HG03175 (cell line): Measurements from ENCODE around the gene STX16.

Source experiments
- ATAC-seq: cut with Tn5 transposase; IDR thresholded peaks from one replicate; pipeline ENCODE4 v1.9.1; 2021; ENCODE audit warnings: mild to moderate bottlenecking, moderate library complexity; ENCODE audit not compliant: unreplicated experiment

STX16 gene

GRCh38 chr20:58618351-58619076, 32.6 kb upstream of the STX16 start:
- ATAC-seq = no peak

- ATAC-seq = no peak
Observed at GRCh38 chr20:58619077-58619863, 31.8 kb upstream of the STX16 start.

GRCh38 chr20:58619864-58620431, 31.1 kb upstream of the STX16 start:
- no peak for ATAC-seq

GRCh38 chr20:58621906-58622548, 29.1 kb upstream of the STX16 start:
- no peak for ATAC-seq

GRCh38 chr20:58622671-58623578, 28.2 kb upstream of the STX16 start:
- no peak for ATAC-seq

- ATAC-seq = no peak
Observed at GRCh38 chr20:58623579-58624473, 27.3 kb upstream of the STX16 start.

- no peak for ATAC-seq
Observed at GRCh38 chr20:58624687-58625086, 26.4 kb upstream of the STX16 start.

GRCh38 chr20:58625585-58625984, 25.5 kb upstream of the STX16 start:
- ATAC-seq = no peak

GRCh38 chr20:58626051-58626450, 25.0 kb upstream of the STX16 start:
- ATAC-seq = no peak

- no peak for ATAC-seq
Observed at GRCh38 chr20:58627212-58628072, 23.6 kb upstream of the STX16 start.

GRCh38 chr20:58628491-58629214, 22.4 kb upstream of the STX16 start:
- no peak for ATAC-seq

- no peak for ATAC-seq
Observed at GRCh38 chr20:58629215-58629580, 21.9 kb upstream of the STX16 start.

GRCh38 chr20:58630063-58630462, 21.0 kb upstream of the STX16 start:
- ATAC-seq = no peak

GRCh38 chr20:58633161-58634053, 17.7 kb upstream of the STX16 start:
- no peak for ATAC-seq

- ATAC-seq = no peak
Observed at GRCh38 chr20:58634059-58634458, 17.0 kb upstream of the STX16 start.

GRCh38 chr20:58634521-58635278, 16.4 kb upstream of the STX16 start:
- ATAC-seq = peak; percentile 49
